Measurements from ENCODE around the gene CAPZA2.
"Not testable (repeated sequence)": the region's sequence is repeated elsewhere in the genome, so short reads cannot be mapped to it uniquely, and the experiment has no call there.

The CAPZA2 gene

DNA sequence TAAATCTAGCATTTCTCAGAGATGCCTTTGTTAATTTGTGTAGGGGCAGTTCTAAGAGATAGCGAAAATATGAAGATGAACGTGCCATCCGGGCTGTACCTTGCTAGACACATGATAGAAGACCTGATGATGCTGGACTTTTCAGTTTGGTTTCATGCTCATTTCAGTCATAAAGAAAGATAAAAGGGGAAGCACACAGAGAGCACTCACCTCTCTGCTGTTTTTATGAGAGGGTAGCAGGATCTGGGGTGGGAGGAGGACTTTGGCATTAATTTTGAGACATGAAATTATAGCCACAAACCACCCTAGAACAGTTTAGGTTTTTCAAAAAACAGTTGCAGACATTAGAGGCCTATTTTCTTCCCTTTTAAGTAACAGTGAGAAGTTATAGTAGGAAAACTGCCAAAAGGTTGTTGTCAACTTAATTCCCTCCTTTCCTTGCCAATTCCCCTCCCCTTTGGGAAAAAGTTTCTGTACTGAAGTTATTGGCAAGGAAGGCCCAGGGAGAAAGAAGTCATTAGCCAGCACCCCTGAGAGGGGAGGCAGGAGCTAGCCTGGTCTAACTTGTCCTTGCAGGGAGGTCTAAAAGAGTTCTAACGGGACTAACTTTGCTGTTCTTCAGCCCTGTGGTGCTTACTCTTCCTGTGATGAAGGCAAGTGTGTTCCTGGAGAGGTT, 93.6 kb downstream of the CAPZA2 start:
- no peak for DNase-seq

DNA sequence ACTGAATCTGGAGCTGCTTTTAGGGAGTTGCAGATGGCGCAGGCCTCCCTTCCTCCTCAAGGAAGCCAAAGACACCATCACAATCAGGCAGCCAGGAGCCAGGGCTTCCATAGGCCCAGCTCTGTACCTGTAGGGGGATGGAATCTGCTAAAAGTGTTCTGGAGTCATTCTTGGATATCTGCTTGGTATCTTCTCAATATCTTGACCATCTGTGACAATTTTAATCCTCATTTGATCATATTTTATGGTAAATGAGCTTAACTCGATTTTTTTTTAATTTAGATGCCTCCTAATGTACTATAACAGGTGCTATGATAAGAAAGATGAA, 94.1 kb downstream of the CAPZA2 start:
- DNase-seq = no peak

DNA sequence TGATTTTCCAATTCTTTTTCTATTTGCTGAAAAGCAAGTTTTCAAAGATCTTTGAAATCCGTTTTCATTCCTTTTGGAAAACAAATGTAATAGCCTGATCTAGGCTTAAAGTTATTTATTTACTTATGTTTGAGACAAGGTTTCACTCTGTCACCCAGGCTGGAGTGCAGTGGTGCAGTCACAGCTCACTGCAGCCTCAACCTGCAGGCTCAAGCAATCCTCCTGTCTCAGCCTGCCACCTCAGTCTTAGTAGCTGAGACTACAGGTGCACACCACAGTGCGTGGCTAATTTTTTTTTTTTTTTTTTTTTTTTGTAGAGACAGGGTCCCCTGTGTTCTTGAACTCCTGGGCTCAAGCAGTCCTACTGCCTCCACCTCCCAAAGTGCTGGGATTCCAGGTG, 95.5 kb downstream of the CAPZA2 start:
- DNase-seq = no peak

DNA sequence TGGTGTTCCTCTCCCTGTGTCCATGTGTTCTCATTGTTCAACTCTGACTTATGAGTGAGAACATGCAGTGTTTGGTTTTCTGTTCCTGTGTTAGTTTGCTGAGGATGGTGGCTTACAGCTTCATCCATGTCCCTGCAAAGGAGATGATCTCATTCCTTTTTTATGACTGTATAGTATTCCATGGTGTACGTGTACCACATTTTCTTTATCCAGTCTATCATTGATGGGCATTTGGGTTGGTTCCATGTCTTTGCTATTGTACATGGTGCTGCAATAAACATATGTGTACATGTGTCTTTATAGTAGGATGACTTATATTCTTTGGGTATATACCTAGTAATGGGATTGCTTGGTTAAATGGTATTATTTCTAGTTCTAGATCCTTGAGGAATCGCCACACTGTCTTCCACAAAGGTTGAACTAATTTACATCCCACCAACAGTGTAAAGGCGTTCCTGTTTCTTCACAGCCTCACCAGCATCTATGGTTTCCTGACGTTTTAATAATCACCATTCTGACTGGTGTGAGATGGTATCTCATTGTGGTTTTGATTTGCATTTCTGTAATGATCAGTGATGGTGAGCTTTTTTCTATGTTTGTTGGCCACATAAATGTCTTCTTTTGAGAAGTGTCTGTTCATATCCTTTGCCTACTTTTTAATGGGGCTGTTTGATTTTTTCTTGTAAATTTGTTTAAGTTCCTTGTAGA, 99.7 kb downstream of the CAPZA2 start:
- DNase-seq = not testable (repeated sequence)

DNA sequence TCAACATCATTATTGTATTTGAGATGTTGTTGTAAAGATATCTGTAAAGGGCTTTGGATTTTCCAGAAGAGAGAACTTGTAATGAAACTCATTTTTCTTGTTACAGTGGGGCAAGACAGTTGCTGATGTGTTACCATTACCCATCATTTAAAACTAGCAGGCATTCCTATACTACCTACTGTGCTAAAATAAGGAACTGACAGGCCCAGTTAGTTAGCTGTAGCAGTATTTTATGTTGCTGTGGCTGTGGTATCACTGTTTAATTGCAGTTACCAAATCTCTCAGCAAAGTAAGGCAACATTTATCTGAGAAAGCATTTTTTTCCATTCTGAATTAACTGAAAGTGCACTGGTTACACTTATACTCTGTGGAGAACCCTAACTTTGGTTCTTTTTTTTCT, 100.8 kb downstream of the CAPZA2 start:
- DNase-seq = no peak

DNA sequence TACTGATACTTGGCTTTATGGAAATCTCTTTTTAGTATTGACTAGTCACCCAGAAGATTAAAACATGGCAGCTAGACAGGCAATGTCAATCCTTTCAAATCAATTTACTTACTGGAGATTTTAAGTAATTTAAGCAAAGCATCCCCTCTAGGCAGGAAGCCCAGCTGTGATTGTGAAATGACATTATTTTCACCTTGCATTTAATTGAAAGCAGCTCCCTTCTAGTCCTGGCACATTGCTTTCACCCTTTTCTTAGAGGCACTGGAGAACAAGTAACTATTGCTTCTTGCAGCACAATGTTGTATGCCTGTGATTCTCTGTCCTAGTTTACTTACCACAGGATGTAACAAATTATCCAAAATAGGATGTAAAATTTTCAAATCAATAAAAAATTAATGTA, 104.2 kb downstream of the CAPZA2 start:
- DNase-seq = no peak

DNA sequence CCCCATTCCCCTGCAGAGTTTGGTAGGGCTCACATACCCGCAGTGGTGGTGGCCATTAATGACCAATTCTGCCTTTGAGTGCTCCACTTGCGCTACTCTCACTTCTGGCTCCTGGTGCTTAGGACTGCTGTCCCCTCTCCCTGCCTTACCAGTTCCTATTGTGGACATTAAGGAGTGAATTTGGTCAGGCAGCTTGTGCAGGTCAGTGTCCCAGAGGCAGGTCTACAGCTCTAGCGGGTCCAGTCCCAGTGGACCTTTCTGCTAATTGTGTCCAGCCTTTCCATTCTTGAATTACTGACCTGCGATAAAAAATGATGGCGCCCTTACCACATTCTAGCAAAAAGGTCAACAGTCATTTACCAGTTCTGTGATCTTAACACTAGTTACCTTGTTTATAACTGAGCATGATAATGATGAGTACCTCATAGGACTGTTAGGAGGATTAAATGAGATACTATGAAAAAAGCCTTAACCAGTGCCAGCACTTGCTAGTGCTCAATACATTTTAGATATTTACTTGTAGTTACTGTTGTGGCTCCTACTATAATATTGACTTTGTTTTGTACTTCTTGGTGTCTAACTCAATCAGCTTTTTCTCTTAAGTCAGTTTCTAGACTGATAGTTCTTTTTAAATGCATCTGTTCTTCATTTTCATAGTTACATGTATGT, 105.0 kb downstream of the CAPZA2 start:
- no peak for DNase-seq

DNA sequence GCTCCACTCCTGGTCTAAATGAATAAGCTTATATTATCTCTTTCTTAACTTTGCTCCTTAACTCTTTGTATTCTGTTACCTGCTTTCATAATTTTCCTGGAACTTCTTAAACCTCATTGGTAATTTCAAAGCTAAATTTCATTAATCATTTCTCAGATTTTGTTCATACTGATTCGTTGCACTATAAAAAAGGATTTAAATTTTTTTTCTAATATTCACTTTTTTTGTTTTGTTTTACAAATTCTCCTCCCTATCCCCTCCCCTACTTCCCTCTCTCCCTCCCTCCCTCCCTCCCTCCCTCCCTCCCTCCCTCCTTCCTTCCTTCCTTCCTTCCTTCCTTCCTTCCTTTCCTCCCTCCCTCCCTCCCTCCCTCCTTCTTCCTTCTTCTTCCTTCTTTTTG, 105.6 kb downstream of the CAPZA2 start:
- DNase-seq = no peak

DNA sequence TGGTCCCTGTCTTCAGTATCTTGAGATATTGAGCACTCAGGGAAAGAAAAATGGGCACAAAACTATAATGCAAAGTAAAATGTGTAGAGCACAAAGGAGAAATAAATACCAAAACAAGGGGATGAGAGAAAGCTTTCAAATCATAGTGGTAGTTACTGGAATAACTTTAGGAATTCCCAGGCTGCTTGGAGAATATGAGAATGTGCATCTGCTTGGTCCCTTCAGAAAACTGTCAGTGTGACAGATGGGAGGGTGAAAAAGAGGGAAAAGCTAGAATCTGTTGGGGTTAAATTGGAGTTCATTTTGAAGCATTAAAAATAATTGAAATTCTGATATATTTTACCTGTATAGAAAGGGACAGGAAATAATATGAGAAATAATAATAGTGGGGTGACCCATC, 106.2 kb downstream of the CAPZA2 start:
- DNase-seq = no peak

DNA sequence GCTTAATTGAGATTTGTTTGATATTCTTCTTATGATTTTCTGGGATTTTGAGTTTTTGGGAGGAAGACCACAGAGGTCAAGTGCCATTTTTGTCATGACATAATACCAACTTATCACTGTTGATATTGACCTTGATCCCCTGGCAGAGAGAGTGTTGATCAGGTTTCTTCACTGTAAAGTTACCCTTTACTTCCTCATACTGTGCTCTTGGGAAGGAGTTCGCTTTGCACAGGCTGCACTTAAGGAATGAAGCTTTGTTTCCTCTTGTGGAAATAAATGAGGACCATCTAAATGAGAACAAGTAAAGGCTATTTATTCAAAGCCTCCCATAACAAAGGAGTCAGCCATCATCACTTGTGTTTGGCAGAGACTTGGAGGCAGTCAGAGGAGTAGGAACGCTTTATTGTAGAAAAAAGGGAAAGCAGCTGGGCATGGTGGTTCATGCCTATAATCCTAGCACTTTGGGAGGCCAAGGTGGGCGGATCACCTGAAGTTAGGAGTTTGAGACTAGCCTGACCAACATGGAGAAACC, 107.0 kb downstream of the CAPZA2 start:
- no peak for DNase-seq

DNA sequence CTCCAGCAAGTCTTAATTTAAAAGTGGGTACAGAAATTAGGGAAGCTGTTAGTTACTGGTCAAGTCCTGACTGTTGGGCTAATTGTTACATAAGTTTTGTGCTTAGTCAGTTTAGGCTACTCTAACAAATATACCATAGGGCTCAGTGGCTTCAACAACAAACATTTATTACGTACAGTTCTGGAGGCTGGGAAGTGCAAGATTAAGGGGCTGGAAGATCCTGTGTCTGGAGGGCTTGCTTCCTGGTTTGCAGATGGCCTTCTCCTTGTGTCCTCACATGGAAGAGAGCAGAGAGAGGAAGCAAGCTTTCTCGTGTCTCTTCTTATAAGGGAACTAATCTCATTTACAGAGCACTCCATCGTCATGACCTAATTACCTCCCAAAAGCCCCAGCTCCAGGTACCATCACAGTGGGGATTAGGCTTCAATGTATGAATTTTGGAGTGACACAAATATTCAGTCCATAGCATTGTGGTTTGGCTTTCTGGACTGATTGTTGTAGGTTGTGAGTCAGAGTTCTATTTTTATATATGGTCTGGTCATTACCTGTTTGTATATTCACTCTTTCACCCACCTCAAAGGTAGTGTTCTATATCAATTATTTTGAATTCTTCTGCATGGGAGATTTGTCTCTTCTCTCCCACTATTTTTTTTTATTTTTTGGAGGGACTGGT, 108.0 kb downstream of the CAPZA2 start:
- no peak for DNase-seq

DNA sequence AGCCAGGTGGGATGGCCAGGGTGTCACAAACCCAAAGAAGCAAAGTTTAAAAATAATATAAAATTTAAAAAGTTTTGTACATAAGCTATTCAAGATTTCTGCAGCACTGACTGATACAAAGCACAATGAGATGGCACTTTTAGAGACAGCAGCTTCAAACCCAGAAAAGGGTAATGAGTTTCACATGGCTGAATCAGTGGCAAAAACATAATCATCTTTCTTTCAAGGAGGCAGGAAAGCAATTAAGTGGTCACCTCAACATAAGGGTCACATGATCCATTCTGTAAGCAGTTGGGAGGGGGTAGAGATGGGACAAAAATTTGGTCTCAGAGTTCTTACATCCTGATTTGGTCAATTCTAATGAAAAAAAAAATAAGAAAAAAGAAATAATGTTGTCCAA, 108.8 kb downstream of the CAPZA2 start:
- DNase-seq = not testable (repeated sequence)

Measured in CD4-positive, alpha-beta T cell treated with Interleukin-15 for 1 hour (primary cell).